GM06990 (cell line): ENCODE measurements around the gene ZFPL1.

Experiments used
- DNase-seq: peaks from one replicate; pipeline ENCODE4 v3.0.0-alpha.2; 2011; ENCODE audit not compliant: insufficient read length; ENCODE audit errors: extremely low read depth
- H3K27me3 ChIP-seq: replicated peaks from 2 replicates; pipeline ENCODE4 v1.6.0; 2011; ENCODE audit warnings: low read length; ENCODE audit not compliant: control insufficient read depth, insufficient read depth
- H3K36me3 ChIP-seq: 2 replicates; pipeline ENCODE4 v1.5.1; 2011; ENCODE audit warnings: low read length; ENCODE audit not compliant: control insufficient read depth, insufficient read depth
- H3K4me3 ChIP-seq: replicated peaks from 2 replicates; pipeline ENCODE4 v1.5.1; 2011; ENCODE audit warnings: low read depth, mild to moderate bottlenecking, control low read depth, low read length
- CTCF ChIP-seq: IDR thresholded peaks from 2 replicates; pipeline ENCODE4 v1.5.1; 2011; ENCODE audit warnings: low read length, control low read depth, mild to moderate bottlenecking, inconsistent platforms; ENCODE audit not compliant: insufficient read depth, poor library complexity, severe bottlenecking

Gene ZFPL1

GRCh38 chr11:65113839-65114238 lies 29.8 kb downstream of the ZFPL1 start:
- Histone ChIP-seq H3K27me3 (no peaks in the 10 kb centered on the region), H3K36me3 (peaks cover 16% of the 10 kb centered on the region), H3K4me3 (no peak overlapping the region)
- TF ChIP-seq CTCF: no peak
- no peak for DNase-seq

- H3K27me3 ChIP-seq: no peaks in the 10 kb centered on the region
- DNase-seq: no peak
- peaks cover 15% of the 10 kb centered on the region for H3K36me3 ChIP-seq
- no peak for TF ChIP-seq CTCF
- H3K4me3 ChIP-seq: no peak overlapping the region
These were observed 30.6 kb downstream of the ZFPL1 start for GRCh38 chr11:65114538-65115171.

GRCh38 chr11:65115361-65116082 lies 31.5 kb downstream of the ZFPL1 start:
- no peak for TF ChIP-seq CTCF
- no peak for DNase-seq
- peaks cover 20% of the 10 kb centered on the region for H3K36me3 ChIP-seq
- H3K27me3 ChIP-seq: no peaks in the 10 kb centered on the region
- H3K4me3 ChIP-seq: no peak overlapping the region

- DNase-seq: peak; percentile 67
- H3K36me3 ChIP-seq: peaks cover 20% of the 10 kb centered on the region
- no peak for TF ChIP-seq CTCF
- peak overlapping the region; percentile 82 for H3K4me3 ChIP-seq
- no peaks in the 10 kb centered on the region for H3K27me3 ChIP-seq
These were observed 32.6 kb downstream of the ZFPL1 start for GRCh38 chr11:65116370-65117205.

GRCh38 chr11:65117206-65118096 lies 33.4 kb downstream of the ZFPL1 start, which contains the start of gene ZNHIT2:
TSS of gene ZNHIT2 (minus strand) at chr11:65117701. CDS start at chr11:65117653, 48 bp downstream.
- H3K27me3 ChIP-seq: no peaks in the 10 kb centered on the region
- peak within 1 kb of the TSS; percentile 82 for H3K4me3 ChIP-seq
- H3K36me3 ChIP-seq: peaks cover 20% of the 10 kb centered on the region
- TF ChIP-seq CTCF: peak; percentile 88
- DNase-seq: peak; percentile 99
